ENCODE measurements around the gene KNCN. TPM values are rescaled to one million over a fixed set of nuclear protein-coding genes. Genes with fewer than 3 reads are reported as not detected.

KNCN gene
- total and polyA plus RNA-seq, 2 experiments from 2014 or later, result not detected

DNA sequence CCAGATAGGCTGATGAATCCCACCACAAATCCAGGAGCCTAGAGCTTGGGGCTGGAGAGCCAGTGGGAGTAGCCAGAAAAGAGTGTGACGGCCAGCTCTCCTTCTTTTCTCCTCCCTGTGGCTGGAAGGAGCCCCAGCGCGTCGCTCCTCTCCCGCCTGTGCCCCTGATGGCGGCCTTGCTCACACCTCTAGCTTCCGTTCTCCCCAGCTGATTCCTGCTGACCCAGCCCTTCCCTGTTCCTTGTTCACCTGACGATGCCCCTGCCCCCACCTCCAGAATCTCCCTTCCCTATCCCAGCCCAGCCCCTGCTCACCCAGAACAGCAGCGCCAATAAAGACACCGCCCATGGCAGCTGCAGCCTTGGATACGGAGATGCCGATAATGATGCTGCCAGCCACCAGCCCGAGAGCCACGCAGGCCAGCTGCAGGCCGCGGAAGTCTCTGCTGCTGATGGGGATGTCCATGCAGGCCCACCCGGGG, 656 bp downstream of the KNCN start (continued):
- TF ChIP-seq, protein P1, sequence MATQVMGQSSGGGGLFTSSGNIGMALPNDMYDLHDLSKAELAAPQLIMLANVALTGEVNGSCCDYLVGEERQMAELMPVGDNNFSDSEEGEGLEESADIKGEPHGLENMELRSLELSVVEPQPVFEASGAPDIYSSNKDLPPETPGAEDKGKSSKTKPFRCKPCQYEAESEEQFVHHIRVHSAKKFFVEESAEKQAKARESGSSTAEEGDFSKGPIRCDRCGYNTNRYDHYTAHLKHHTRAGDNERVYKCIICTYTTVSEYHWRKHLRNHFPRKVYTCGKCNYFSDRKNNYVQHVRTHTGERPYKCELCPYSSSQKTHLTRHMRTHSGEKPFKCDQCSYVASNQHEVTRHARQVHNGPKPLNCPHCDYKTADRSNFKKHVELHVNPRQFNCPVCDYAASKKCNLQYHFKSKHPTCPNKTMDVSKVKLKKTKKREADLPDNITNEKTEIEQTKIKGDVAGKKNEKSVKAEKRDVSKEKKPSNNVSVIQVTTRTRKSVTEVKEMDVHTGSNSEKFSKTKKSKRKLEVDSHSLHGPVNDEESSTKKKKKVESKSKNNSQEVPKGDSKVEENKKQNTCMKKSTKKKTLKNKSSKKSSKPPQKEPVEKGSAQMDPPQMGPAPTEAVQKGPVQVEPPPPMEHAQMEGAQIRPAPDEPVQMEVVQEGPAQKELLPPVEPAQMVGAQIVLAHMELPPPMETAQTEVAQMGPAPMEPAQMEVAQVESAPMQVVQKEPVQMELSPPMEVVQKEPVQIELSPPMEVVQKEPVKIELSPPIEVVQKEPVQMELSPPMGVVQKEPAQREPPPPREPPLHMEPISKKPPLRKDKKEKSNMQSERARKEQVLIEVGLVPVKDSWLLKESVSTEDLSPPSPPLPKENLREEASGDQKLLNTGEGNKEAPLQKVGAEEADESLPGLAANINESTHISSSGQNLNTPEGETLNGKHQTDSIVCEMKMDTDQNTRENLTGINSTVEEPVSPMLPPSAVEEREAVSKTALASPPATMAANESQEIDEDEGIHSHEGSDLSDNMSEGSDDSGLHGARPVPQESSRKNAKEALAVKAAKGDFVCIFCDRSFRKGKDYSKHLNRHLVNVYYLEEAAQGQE (IDR thresholded peaks at IDR 0.05; ENCODE audit: unreplicated experiment), result no peak
- TF ChIP-seq EZH2 (IDR thresholded peaks at IDR 0.05; ENCODE audit: low read depth, unreplicated experiment) (no peak), ZNF114 (CRISPR knock-in tag; IDR thresholded peaks at IDR 0.05) (no peak), STAT1 (IDR thresholded peaks at IDR 0.05; ENCODE audit: unreplicated experiment) (no peak), NANOG (IDR thresholded peaks at IDR 0.05; ENCODE audit: borderline replicate concordance) (no peak), JUNB (IDR thresholded peaks at IDR 0.05; ENCODE audit: unreplicated experiment) (no peak), ZNF331 (CRISPR knock-in tag; IDR thresholded peaks at IDR 0.05; ENCODE audit: low read depth) (no peak)
- TF ChIP-seq, protein P2, sequence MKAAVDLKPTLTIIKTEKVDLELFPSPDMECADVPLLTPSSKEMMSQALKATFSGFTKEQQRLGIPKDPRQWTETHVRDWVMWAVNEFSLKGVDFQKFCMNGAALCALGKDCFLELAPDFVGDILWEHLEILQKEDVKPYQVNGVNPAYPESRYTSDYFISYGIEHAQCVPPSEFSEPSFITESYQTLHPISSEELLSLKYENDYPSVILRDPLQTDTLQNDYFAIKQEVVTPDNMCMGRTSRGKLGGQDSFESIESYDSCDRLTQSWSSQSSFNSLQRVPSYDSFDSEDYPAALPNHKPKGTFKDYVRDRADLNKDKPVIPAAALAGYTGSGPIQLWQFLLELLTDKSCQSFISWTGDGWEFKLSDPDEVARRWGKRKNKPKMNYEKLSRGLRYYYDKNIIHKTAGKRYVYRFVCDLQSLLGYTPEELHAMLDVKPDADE (IDR thresholded peaks at IDR 0.05), result no peak

DNA sequence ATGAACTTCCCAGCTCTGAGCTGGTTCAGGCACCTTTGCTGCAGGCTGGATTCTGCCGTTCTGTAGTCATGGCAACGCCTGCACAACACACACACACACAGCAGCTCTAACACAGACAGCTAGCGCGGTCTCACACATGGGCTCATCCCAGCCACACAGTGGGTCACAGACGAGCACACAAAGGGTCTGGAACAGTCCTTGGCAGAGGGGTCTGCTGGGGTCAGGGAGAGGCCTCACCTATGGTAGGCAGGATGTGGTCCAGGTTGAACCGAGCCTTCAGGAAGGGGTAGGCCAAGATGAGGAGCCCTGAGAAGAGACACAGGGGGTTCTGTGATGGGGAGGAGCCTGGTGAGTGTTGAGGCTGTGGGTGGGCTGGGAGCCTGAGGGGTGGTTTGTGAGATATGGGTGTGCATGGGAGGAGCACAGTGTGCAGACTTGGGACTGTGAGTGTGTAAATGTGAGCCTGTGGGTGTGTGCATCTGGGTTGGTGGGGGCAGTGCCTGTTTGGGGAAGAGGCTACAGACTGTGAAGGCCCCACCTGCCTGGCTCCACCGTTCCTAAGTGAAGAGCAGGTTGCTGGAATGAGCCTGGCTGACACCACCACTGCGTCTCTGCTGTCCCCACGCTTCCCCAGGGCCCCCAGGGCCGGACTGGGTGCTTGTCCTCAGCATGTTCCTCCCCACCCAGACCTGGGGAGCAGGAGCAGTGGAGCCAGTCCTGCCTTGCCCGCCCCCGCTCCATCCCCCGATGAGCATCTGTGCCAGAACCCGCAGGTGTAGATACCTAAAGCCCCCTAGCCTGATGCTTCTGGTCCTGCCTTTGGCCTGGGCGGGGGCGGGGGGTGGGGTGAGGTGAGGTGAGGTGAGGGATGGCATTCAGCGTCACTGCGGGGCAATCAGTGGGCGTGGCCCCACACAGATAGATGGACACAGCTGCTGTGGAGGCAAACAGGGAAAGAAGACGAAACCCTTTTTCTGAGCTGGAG, 1.5 kb downstream of the KNCN start:
- no peaks in the 10 kb centered on the region for H3K36me3 Mint-ChIP-seq (ENCODE audit: low read depth)
- no peaks in the 10 kb centered on the region for H3K9me3 Mint-ChIP-seq
- Histone ChIP-seq H4K20me1 (replicated peaks; ENCODE audit: insufficient read depth) (no peaks in the 10 kb centered on the region), H3K36me3 (ENCODE audit: insufficient read depth) (no peaks in the 10 kb centered on the region), H3K9me2 (ENCODE audit: insufficient read depth) (no peaks in the 10 kb centered on the region), H2AFZ (peak overlapping the region; percentile 94; the same call in 1 of the 2 replicates), H3K27ac (ENCODE audit: low read depth) (no peak overlapping the region), H3F3A (replicated peaks; ENCODE audit: low read depth) (no peaks in the 10 kb centered on the region), H3K79me2 (replicated peaks; ENCODE audit: insufficient read depth) (no peaks in the 10 kb centered on the region), H3K4me1 (ENCODE audit: insufficient read depth) (peaks cover 18% of the 10 kb centered on the region; the same call in 1 of the 2 replicates), H3K4me2 (peak overlapping the region; percentile 67), H3K27me3 (ENCODE audit: insufficient read depth) (peaks cover 28% of the 10 kb centered on the region), H3K4me3 (no peak overlapping the region)
- H3K27ac Mint-ChIP-seq, result peak overlapping the region; percentile 51; the same call in 1 of the 2 replicates
- TF ChIP-seq JUNB (IDR thresholded peaks at IDR 0.05; ENCODE audit: unreplicated experiment), result no peak
- no peak for TF ChIP-seq CREB1 (CRISPR knock-in tag; IDR thresholded peaks at IDR 0.05; ENCODE audit: low read depth)
- TF ChIP-seq NANOG (IDR thresholded peaks at IDR 0.05; ENCODE audit: borderline replicate concordance), result no peak
- TF ChIP-seq STAT1 (IDR thresholded peaks at IDR 0.05; ENCODE audit: unreplicated experiment), result no peak
- TF ChIP-seq POLR2AphosphoS5 (IDR thresholded peaks at IDR 0.05; ENCODE audit: low read depth), result no peak
- TF ChIP-seq, protein P1 (IDR thresholded peaks at IDR 0.05; ENCODE audit: unreplicated experiment), result no peak
- TF ChIP-seq, protein P3, sequence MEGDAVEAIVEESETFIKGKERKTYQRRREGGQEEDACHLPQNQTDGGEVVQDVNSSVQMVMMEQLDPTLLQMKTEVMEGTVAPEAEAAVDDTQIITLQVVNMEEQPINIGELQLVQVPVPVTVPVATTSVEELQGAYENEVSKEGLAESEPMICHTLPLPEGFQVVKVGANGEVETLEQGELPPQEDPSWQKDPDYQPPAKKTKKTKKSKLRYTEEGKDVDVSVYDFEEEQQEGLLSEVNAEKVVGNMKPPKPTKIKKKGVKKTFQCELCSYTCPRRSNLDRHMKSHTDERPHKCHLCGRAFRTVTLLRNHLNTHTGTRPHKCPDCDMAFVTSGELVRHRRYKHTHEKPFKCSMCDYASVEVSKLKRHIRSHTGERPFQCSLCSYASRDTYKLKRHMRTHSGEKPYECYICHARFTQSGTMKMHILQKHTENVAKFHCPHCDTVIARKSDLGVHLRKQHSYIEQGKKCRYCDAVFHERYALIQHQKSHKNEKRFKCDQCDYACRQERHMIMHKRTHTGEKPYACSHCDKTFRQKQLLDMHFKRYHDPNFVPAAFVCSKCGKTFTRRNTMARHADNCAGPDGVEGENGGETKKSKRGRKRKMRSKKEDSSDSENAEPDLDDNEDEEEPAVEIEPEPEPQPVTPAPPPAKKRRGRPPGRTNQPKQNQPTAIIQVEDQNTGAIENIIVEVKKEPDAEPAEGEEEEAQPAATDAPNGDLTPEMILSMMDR (conservative IDR thresholded peaks at IDR 0.05; ENCODE audit: low read depth in 2 of 2), result no peak
- H3K27me3 Mint-ChIP-seq (ENCODE audit: insufficient read depth, low read depth, poor library complexity), result peaks cover 30% of the 10 kb centered on the region
- peaks cover 22% of the 10 kb centered on the region for H3K4me1 Mint-ChIP-seq
- ATAC-seq, result peak; percentile 21
- H3K4me3 Mint-ChIP-seq, result no peak overlapping the region
- peak; percentile 70 for DNase-seq (ENCODE audit: low spot score)
